HEK293 (cell line): ENCODE data around the gene GRIK4.

Experiments used
- CTCF ChIA-PET: fragments of 350-600 bp; formaldehyde crosslinking; extraction: SDS; loops from one replicate; lab custom pipeline; 2021; ENCODE audit warnings: antibody characterized with exemption; lab: Yijun Ruan, JAX
- POLR2A ChIA-PET: fragments of 300-600 bp; formaldehyde crosslinking; extraction: SDS; loops from one replicate; lab custom pipeline; 2020; ENCODE audit warnings: antibody characterized with exemption, inconsistent platforms; lab: Yijun Ruan, JAX
- H3K27ac ChIP-seq: fragments of 200-500 bp; sonication (Bioruptor generic); 2 replicates; pipeline ENCODE4 v1.5.1; 2014; ENCODE audit warnings: low read depth, low read length, control low read depth, inconsistent platforms; ENCODE audit errors: extremely low read depth
- H3K36me3 ChIP-seq, 2 experiments: fragments of 200-500 bp in 1 of 2; sonication (Bioruptor generic) in 1 of 2; 1 replicate in 1 of 2; 2 replicates in 1 of 2; pipeline ENCODE4 v1.5.1; 2014 to 2017; ENCODE audit warnings: inconsistent platforms in 2 of 2, low read length in 2 of 2; ENCODE audit not compliant: control insufficient read depth in 2 of 2, insufficient read depth in 1 of 2
- H3K4me1 ChIP-seq: fragments of 200-500 bp; sonication (Bioruptor generic); 2 replicates; pipeline ENCODE4 v1.5.1; 2014; ENCODE audit warnings: mild to moderate bottlenecking, low read length, inconsistent platforms; ENCODE audit not compliant: control insufficient read depth, insufficient read depth
- H3K4me3 ChIP-seq: 2 replicates; pipeline ENCODE4 v1.5.1; 2011; ENCODE audit warnings: low read depth, mild to moderate bottlenecking, control low read depth, low read length, moderate library complexity
- H3K9me3 ChIP-seq: fragments of 200-500 bp; sonication (Bioruptor generic); 2 replicates; pipeline ENCODE4 v1.5.1; 2014; ENCODE audit warnings: low read depth, low read length, inconsistent platforms; ENCODE audit not compliant: control insufficient read depth, insufficient read depth
- FEZF1 ChIP-seq: fragments of 450-650 bp; formaldehyde crosslinking; IDR thresholded peaks from 2 replicates; pipeline ENCODE4 v1.5.1; 2016; ENCODE audit warnings: missing biosample characterization, missing genetic modification characterization
- GLIS2 ChIP-seq: fragments of 450-650 bp; formaldehyde crosslinking; IDR thresholded peaks from 2 replicates; pipeline ENCODE4 v1.5.1; 2016; ENCODE audit warnings: missing biosample characterization, missing genetic modification characterization
- IKZF3 ChIP-seq: fragments of 450-650 bp; IDR thresholded peaks from 2 replicates; pipeline ENCODE4 v1.5.0; 2018; ENCODE audit warnings: missing biosample characterization, mild to moderate bottlenecking, missing genetic modification characterization, moderate library complexity
- REST ChIP-seq: fragments of 450-650 bp; formaldehyde crosslinking; IDR thresholded peaks from 2 replicates; pipeline ENCODE4 v1.5.1; 2016; ENCODE audit warnings: missing biosample characterization, missing genetic modification characterization
- YY1 ChIP-seq: fragments of 450-650 bp; formaldehyde crosslinking; IDR thresholded peaks from 2 replicates; pipeline ENCODE4 v1.5.1; 2018; ENCODE audit warnings: missing biosample characterization, missing genetic modification characterization
- ZBTB10 ChIP-seq: fragments of 450-650 bp; formaldehyde crosslinking; IDR thresholded peaks from 2 replicates; pipeline ENCODE4 v1.5.1; 2016; ENCODE audit warnings: missing biosample characterization, missing genetic modification characterization
- ZBTB17 ChIP-seq: fragments of 450-650 bp; formaldehyde crosslinking; IDR thresholded peaks from 2 replicates; pipeline ENCODE4 v1.5.1; 2016; ENCODE audit warnings: missing biosample characterization, missing genetic modification characterization
- ZEB2 ChIP-seq: fragments of 450-650 bp; formaldehyde crosslinking; IDR thresholded peaks from 2 replicates; pipeline ENCODE4 v1.5.1; 2016; ENCODE audit warnings: missing biosample characterization, missing genetic modification characterization
- ZFHX2 ChIP-seq: fragments of 450-650 bp; formaldehyde crosslinking; conservative IDR thresholded peaks from 2 replicates; pipeline ENCODE4 v1.5.1; 2016; ENCODE audit warnings: missing biosample characterization, missing genetic modification characterization
- ZNF146 ChIP-seq: fragments of 450-650 bp; formaldehyde crosslinking; IDR thresholded peaks from 2 replicates; pipeline ENCODE4 v1.5.1; 2016; ENCODE audit warnings: missing biosample characterization, missing genetic modification characterization
- ZNF19 ChIP-seq: fragments of 450-650 bp; formaldehyde crosslinking; IDR thresholded peaks from 2 replicates; pipeline ENCODE4; 2016; ENCODE audit warnings: missing biosample characterization, missing genetic modification characterization, low read depth
- ZNF202 ChIP-seq: fragments of 450-650 bp; formaldehyde crosslinking; IDR thresholded peaks from 2 replicates; pipeline ENCODE4 v1.5.1; 2016; ENCODE audit warnings: missing biosample characterization, missing genetic modification characterization, borderline replicate concordance
- ZNF221 ChIP-seq: fragments of 450-650 bp; formaldehyde crosslinking; IDR thresholded peaks from 2 replicates; pipeline ENCODE4 v1.5.1; 2017; ENCODE audit warnings: missing biosample characterization, missing genetic modification characterization, borderline replicate concordance
- ZNF23 ChIP-seq: fragments of 450-650 bp; formaldehyde crosslinking; IDR thresholded peaks from 2 replicates; pipeline ENCODE4 v1.5.1; 2016; ENCODE audit warnings: missing biosample characterization, missing genetic modification characterization, borderline replicate concordance
- ZNF266 ChIP-seq: fragments of 450-650 bp; formaldehyde crosslinking; IDR thresholded peaks from 2 replicates; pipeline ENCODE4 v1.5.1; 2016; ENCODE audit warnings: missing biosample characterization, missing genetic modification characterization, low read depth
- ZNF426 ChIP-seq: fragments of 450-650 bp; formaldehyde crosslinking; IDR thresholded peaks from 2 replicates; pipeline ENCODE4 v1.5.1; 2017; ENCODE audit warnings: missing biosample characterization, missing genetic modification characterization, mild to moderate bottlenecking, inconsistent platforms, moderate library complexity
- ZNF529 ChIP-seq: fragments of 450-650 bp; formaldehyde crosslinking; IDR thresholded peaks from 2 replicates; pipeline ENCODE4 v1.5.1; 2017; ENCODE audit warnings: missing genetic modification characterization, missing biosample characterization; ENCODE audit not compliant: insufficient replicate concordance
- ZNF843 ChIP-seq: fragments of 450-650 bp; formaldehyde crosslinking; IDR thresholded peaks from 2 replicates; pipeline ENCODE4 v1.5.1; 2016; ENCODE audit warnings: missing biosample characterization, missing genetic modification characterization
- ZSCAN23 ChIP-seq: fragments of 450-650 bp; formaldehyde crosslinking; IDR thresholded peaks from 2 replicates; pipeline ENCODE4 v1.5.1; 2016; ENCODE audit warnings: missing biosample characterization, missing genetic modification characterization
- ZXDB ChIP-seq: fragments of 450-650 bp; formaldehyde crosslinking; IDR thresholded peaks from 2 replicates; pipeline ENCODE4 v1.5.1; 2016; ENCODE audit warnings: missing biosample characterization, missing genetic modification characterization
- TF ChIP-seq, protein P1 (sequence below): fragments of 450-650 bp; formaldehyde crosslinking; IDR thresholded peaks from 2 replicates; pipeline ENCODE4 v1.5.1; 2017; ENCODE audit warnings: missing biosample characterization, missing genetic modification characterization
- TF ChIP-seq, protein P2 (sequence below): fragments of 450-650 bp; formaldehyde crosslinking; IDR thresholded peaks from 2 replicates; pipeline ENCODE4 v1.5.1; 2017; ENCODE audit warnings: missing biosample characterization, missing genetic modification characterization

The GRIK4 gene

DNA sequence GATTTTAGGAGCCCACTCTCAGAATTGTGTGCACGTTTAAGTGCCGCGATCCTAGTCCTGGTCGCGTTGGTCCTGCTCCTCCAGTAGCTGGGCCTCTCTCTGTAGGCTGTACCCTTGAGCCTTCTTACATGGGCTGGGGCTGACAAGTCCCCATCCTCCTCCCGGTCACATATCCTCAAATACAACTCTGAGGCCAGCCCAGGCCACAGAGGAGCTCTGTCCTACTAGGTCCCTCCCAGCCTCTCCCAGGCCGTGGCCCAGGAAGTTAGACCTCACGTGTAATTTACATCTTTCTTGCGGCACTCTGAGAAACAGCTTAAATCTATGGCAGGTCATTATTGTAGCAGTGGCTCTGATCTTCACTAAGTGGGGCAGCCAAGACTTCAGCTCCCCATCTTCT is 305.2 kb downstream of the GRIK4 start:
- Histone ChIP-seq H3K4me3 (no peak overlapping the region), H3K9me3 (no peaks in the 10 kb centered on the region), H3K27ac (no peak overlapping the region), H3K4me1 (no peaks in the 10 kb centered on the region), H3K36me3 (no peaks in the 10 kb centered on the region)
- TF ChIP-seq YY1 (tag by site-specific recombination) (no peak), ZNF146 (tag by site-specific recombination) (no peak), ZEB2 (tag by site-specific recombination) (no peak), ZNF19 (tag by site-specific recombination) (no peak), GLIS2 (no peak), ZNF426 (tag by site-specific recombination) (no peak), ZNF202 (no peak), ZNF266 (tag by site-specific recombination) (no peak), ZXDB (no peak), ZBTB10 (no peak), ZSCAN23 (tag by site-specific recombination) (no peak), ZNF529 (tag by site-specific recombination) (no peak), ZFHX2 (tag by site-specific recombination) (no peak), FEZF1 (tag by site-specific recombination) (no peak), ZNF221 (tag by site-specific recombination) (no peak)
- TF ChIP-seq, protein P1, sequence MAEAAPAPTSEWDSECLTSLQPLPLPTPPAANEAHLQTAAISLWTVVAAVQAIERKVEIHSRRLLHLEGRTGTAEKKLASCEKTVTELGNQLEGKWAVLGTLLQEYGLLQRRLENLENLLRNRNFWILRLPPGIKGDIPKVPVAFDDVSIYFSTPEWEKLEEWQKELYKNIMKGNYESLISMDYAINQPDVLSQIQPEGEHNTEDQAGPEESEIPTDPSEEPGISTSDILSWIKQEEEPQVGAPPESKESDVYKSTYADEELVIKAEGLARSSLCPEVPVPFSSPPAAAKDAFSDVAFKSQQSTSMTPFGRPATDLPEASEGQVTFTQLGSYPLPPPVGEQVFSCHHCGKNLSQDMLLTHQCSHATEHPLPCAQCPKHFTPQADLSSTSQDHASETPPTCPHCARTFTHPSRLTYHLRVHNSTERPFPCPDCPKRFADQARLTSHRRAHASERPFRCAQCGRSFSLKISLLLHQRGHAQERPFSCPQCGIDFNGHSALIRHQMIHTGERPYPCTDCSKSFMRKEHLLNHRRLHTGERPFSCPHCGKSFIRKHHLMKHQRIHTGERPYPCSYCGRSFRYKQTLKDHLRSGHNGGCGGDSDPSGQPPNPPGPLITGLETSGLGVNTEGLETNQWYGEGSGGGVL (tag by site-specific recombination) = no peak
- ChIA-PET POLR2A (no interaction called here), CTCF (interaction anchor here (0.6 to 1.0 kb wide), 3 partner anchors 115 to 490 kb away, joined by 3 read pairs; no protein-coding TSS in a partner anchor)

DNA sequence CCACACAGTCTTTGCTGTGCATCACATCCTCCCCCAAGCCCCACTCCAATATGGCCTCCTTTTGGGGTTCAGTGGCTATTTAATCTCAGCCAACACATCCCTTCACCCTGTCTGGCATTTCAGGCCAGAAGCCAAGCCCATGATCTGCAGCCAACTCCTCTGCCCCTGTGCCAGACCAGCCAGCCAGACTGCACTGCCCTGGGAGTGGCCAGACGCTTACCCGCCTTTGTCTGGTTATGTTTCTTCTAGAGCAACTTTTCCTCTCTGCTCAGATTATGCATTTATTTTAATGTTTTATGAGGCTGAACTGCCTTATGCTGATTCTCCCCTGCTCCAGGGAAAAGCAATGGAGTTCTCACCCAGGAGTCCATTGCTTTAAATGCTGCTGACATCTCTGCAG is 305.6 kb downstream of the GRIK4 start:
- Histone ChIP-seq H3K4me1 (no peaks in the 10 kb centered on the region), H3K36me3 (no peaks in the 10 kb centered on the region), H3K9me3 (no peaks in the 10 kb centered on the region), H3K27ac (no peak overlapping the region), H3K4me3 (no peak overlapping the region)
- CTCF ChIA-PET = interaction anchor here (0.6 to 1.0 kb wide), 4 partner anchors 116 to 491 kb away, joined by 3 to 4 read pairs (median 3); no protein-coding TSS in a partner anchor
- TF ChIP-seq ZNF266 (tag by site-specific recombination) = no peak
- peak; percentile 39; the same call in 1 of the 2 replicates for TF ChIP-seq ZBTB17 (tag by site-specific recombination)
- POLR2A ChIA-PET = no interaction called here

DNA sequence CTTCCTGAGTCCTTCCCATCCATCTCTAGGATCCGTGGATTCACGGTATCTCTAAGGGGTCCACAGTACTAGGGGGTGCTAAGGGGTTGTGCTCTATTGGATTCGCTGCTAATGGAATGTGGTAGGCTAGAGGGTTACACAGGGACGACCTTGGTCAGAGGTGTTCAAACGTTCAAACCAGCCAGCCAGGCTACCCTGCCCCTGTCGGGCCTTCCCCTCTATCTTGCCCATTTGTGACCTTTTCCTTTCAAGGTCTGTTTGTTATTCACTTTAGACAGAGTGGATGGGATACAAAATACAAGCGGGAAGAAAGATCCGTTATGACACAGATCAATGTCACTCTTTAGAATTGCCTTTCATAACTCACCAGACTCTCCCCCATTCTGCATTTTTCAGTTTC is 306.5 kb downstream of the GRIK4 start:
- ChIA-PET POLR2A (no interaction called here), CTCF (interaction anchor here (0.7 kb wide), 1 partner anchor 43 kb away, joined by 3 read pairs; no protein-coding TSS in a partner anchor)
- TF ChIP-seq ZNF23 (tag by site-specific recombination) = no peak
- no peak for TF ChIP-seq ZNF146 (tag by site-specific recombination)
- TF ChIP-seq, protein P2, sequence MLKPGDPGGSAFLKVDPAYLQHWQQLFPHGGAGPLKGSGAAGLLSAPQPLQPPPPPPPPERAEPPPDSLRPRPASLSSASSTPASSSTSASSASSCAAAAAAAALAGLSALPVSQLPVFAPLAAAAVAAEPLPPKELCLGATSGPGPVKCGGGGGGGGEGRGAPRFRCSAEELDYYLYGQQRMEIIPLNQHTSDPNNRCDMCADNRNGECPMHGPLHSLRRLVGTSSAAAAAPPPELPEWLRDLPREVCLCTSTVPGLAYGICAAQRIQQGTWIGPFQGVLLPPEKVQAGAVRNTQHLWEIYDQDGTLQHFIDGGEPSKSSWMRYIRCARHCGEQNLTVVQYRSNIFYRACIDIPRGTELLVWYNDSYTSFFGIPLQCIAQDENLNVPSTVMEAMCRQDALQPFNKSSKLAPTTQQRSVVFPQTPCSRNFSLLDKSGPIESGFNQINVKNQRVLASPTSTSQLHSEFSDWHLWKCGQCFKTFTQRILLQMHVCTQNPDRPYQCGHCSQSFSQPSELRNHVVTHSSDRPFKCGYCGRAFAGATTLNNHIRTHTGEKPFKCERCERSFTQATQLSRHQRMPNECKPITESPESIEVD = no peak
- no peak for TF ChIP-seq IKZF3 (tag by site-specific recombination)
- TF ChIP-seq ZNF843 (tag by site-specific recombination) = no peak
- no peak for TF ChIP-seq REST (tag by site-specific recombination)
- Histone ChIP-seq H3K4me3 (no peak overlapping the region), H3K36me3 (no peaks in the 10 kb centered on the region), H3K4me1 (no peaks in the 10 kb centered on the region), H3K9me3 (no peaks in the 10 kb centered on the region), H3K27ac (no peak overlapping the region)
